ENCODE results near the gene SEL1L3. TPM values are rescaled to one million over a fixed set of nuclear protein-coding genes. Genes with fewer than 3 reads are reported as not detected.
A peak's percentile ranks its signal among the peaks of the same experiment; 100 is the strongest.

SEL1L3 gene
- total RNA-seq, 6 experiments from 2014 or later = 5.0 to 33.6 (median 13.3) TPM

GRCh38 chr4:25888781-25889180 lies 26.0 kb upstream of the SEL1L3 start:
- H3K36me3 ChIP-seq = no peaks in the 10 kb centered on the region
- ATAC-seq (no peak), DNase-seq (no peak)
- no peak overlapping the region for H3K27ac ChIP-seq
- no peaks in the 10 kb centered on the region for H3K27me3 ChIP-seq
- H3K9me3 ChIP-seq = no peaks in the 10 kb centered on the region
- TF ChIP-seq, protein P1, sequence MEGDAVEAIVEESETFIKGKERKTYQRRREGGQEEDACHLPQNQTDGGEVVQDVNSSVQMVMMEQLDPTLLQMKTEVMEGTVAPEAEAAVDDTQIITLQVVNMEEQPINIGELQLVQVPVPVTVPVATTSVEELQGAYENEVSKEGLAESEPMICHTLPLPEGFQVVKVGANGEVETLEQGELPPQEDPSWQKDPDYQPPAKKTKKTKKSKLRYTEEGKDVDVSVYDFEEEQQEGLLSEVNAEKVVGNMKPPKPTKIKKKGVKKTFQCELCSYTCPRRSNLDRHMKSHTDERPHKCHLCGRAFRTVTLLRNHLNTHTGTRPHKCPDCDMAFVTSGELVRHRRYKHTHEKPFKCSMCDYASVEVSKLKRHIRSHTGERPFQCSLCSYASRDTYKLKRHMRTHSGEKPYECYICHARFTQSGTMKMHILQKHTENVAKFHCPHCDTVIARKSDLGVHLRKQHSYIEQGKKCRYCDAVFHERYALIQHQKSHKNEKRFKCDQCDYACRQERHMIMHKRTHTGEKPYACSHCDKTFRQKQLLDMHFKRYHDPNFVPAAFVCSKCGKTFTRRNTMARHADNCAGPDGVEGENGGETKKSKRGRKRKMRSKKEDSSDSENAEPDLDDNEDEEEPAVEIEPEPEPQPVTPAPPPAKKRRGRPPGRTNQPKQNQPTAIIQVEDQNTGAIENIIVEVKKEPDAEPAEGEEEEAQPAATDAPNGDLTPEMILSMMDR (IDR thresholded peaks at IDR 0.05) = no peak
- TF ChIP-seq POLR2A (IDR thresholded peaks at IDR 0.05) = no peak
- no peaks in the 10 kb centered on the region for H3K4me1 ChIP-seq
- intact Hi-C loops (cut with DNase I) = no loop called here
- H3K4me3 ChIP-seq = no peak overlapping the region

GRCh38 chr4:25884031-25884782 lies 21.4 kb upstream of the SEL1L3 start:
- no peak overlapping the region for H3K4me3 ChIP-seq
- H3K27me3 ChIP-seq = no peaks in the 10 kb centered on the region
- 35% methylated on average over 5 of the region's 5 CpGs for WGBS (ENCODE audit: insufficient coverage, low coverage, low lambda C conversion rate, missing lambda C conversion rate)
- H3K4me1 ChIP-seq = no peaks in the 10 kb centered on the region
- ATAC-seq = peak in 3 of 4 donors; percentile 58 to 83 (median 74)
- intact Hi-C loops (cut with DNase I) = no loop called here
- TF ChIP-seq POLR2A (IDR thresholded peaks at IDR 0.05) = no peak
- TF ChIP-seq, protein P1 (IDR thresholded peaks at IDR 0.05) = no peak
- no peak overlapping the region for H3K27ac ChIP-seq
- no peaks in the 10 kb centered on the region for H3K36me3 ChIP-seq
- no peaks in the 10 kb centered on the region for H3K9me3 ChIP-seq
- no peak for DNase-seq

- no peak for DNase-seq
- 65% methylated on average over 2 of the region's 2 CpGs for WGBS (ENCODE audit: insufficient coverage, low coverage, low lambda C conversion rate, missing lambda C conversion rate)
- H3K36me3 ChIP-seq = no peaks in the 10 kb centered on the region
- H3K9me3 ChIP-seq = no peaks in the 10 kb centered on the region
- no peak overlapping the region for H3K27ac ChIP-seq
- ATAC-seq = no peak
- H3K27me3 ChIP-seq = no peaks in the 10 kb centered on the region
- H3K4me3 ChIP-seq = no peak overlapping the region
- H3K4me1 ChIP-seq = no peaks in the 10 kb centered on the region
- TF ChIP-seq POLR2A (IDR thresholded peaks at IDR 0.05) = no peak
- TF ChIP-seq, protein P1 (IDR thresholded peaks at IDR 0.05) = no peak
- intact Hi-C loops (cut with DNase I) = no loop called here
Observed at GRCh38 chr4:25883565-25883964, 20.8 kb upstream of the SEL1L3 start.

DNA sequence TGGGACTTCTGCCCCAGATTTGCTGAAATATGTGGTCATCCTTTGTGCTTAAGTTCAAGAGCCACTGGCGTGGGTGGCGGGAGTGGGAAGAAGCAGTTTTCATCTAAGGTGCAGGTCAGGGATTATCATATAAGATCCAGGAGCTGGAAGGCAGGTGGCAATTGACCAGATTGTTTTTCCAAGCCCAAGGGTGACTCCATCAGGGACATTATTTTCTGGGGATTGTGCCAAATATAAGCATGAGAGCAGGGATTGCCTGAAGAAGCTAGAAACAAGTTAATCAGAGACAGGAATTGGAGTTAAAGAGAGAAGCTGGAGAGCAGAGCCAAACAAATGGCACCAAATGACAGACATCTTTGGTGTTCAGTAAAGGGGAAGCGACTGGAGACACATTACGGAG lies 19.4 kb upstream of the SEL1L3 start:
- no peak overlapping the region for H3K27ac ChIP-seq
- H3K27me3 ChIP-seq = no peaks in the 10 kb centered on the region
- no peaks in the 10 kb centered on the region for H3K9me3 ChIP-seq
- ATAC-seq (no peak), DNase-seq (no peak)
- H3K4me3 ChIP-seq = no peak overlapping the region
- TF ChIP-seq POLR2A (IDR thresholded peaks at IDR 0.05) = no peak
- TF ChIP-seq, protein P1 (IDR thresholded peaks at IDR 0.05) = no peak
- no peaks in the 10 kb centered on the region for H3K4me1 ChIP-seq
- WGBS (ENCODE audit: insufficient coverage, low coverage, low lambda C conversion rate, missing lambda C conversion rate) = 73% methylated on average over 3 of the region's 4 CpGs
- H3K36me3 ChIP-seq = no peaks in the 10 kb centered on the region
- intact Hi-C loops (cut with DNase I) = no loop called here
